Stimulated activated naive CD4-positive, alpha-beta T cell treated with Interleukin-2 at 50 U/mL for 16 hours (primary cell): ENCODE results near the gene PLAA.
"Not testable (repeated sequence)": the region's sequence is repeated elsewhere in the genome, so short reads cannot be mapped to it uniquely, and the experiment has no call there.

Source experiments
- DNase-seq: peaks from one replicate; lab custom pipeline; 2025; lab: John Stamatoyannopoulos, UW

The PLAA gene

GRCh38 chr9:26928902-26929495, 18.0 kb downstream of the PLAA start:
- no peak for DNase-seq

- DNase-seq = no peak
Observed at GRCh38 chr9:26925609-26926008, 21.4 kb downstream of the PLAA start.

- DNase-seq = no peak
Observed at GRCh38 chr9:26919698-26920097, 27.3 kb downstream of the PLAA start.

- no peak for DNase-seq
Observed at GRCh38 chr9:26913138-26913668, 33.8 kb downstream of the PLAA start.

GRCh38 chr9:26904671-26905070, 42.4 kb downstream of the PLAA start:
- no peak for DNase-seq

GRCh38 chr9:26904070-26904469, 43.0 kb downstream of the PLAA start:
- no peak for DNase-seq

- no peak for DNase-seq
Observed at GRCh38 chr9:26893030-26893676, 53.9 kb downstream of the PLAA start.

- peak; percentile 94 for DNase-seq
Observed at GRCh38 chr9:26892251-26893029, 54.6 kb downstream of the PLAA start, which contains the start of gene CAAP1. CAAP1 (minus strand) TSS chr9:26892802; CDS start chr9:26892715, 87 bp downstream.

GRCh38 chr9:26891726-26892125, 55.3 kb downstream of the PLAA start:
- no peak for DNase-seq

GRCh38 chr9:26888271-26888670, 58.8 kb downstream of the PLAA start:
- DNase-seq = no peak

- DNase-seq = no peak
Observed at GRCh38 chr9:26882154-26882553, 64.9 kb downstream of the PLAA start.

GRCh38 chr9:26880262-26880661, 66.8 kb downstream of the PLAA start:
- no peak for DNase-seq

GRCh38 chr9:26875155-26875554, 71.9 kb downstream of the PLAA start:
- DNase-seq = not testable (repeated sequence)

- DNase-seq = no peak
Observed at GRCh38 chr9:26870292-26870691, 76.8 kb downstream of the PLAA start.

- DNase-seq = no peak
Observed at GRCh38 chr9:26863074-26863473, 84.0 kb downstream of the PLAA start.

- no peak for DNase-seq
Observed at GRCh38 chr9:26856413-26857032, 90.5 kb downstream of the PLAA start.
